Left lung (tissue), 10 donors: Measurements from ENCODE around the gene PLAGL1. TPM values are rescaled to one million over a fixed set of nuclear protein-coding genes. Genes with fewer than 3 reads are reported as not detected.
A peak's percentile ranks its signal among the peaks of the same experiment; 100 is the strongest.

Experiments
- ATAC-seq: fragments of 200-7000 bp; cut with Tn5 transposase; one replicate; pipeline ENCODE4 v1.9.1; 2020; ENCODE audit warnings: moderate library complexity
- DNase-seq, 4 donors: peaks; one replicate each; pipeline ENCODE4 v3.0.0-alpha.2; 2013 to 2020
- H3K27ac ChIP-seq, 2 donors: fragments of 200-600 bp; sonication (generic) in 1 of 2; one replicate each; pipeline versions ENCODE4 v1.5.0 to v1.8.0; 2020 to 2021
- H3K27me3 ChIP-seq, 2 donors: fragments of 200-600 bp; sonication (generic) in 1 of 2; one replicate each; pipeline versions ENCODE4 v1.5.0 to v1.8.0; 2020 to 2021
- H3K36me3 ChIP-seq, 2 donors: fragments of 200-600 bp; sonication (generic) in 1 of 2; one replicate each; pipeline versions ENCODE4 v1.5.0 to v1.8.0; 2020 to 2021
- H3K4me1 ChIP-seq, 2 donors: fragments of 200-600 bp; one replicate each; pipeline ENCODE4 v1.8.0; 2021
- H3K4me3 ChIP-seq, 2 donors: fragments of 200-600 bp; sonication (generic) in 1 of 2; one replicate each; pipeline versions ENCODE4 v1.5.0 to v1.8.0; 2020 to 2021; ENCODE audit warnings: mild to moderate bottlenecking in 1 of 2
- H3K9me3 ChIP-seq, 2 donors: fragments of 200-600 bp; sonication (generic) in 1 of 2; one replicate each; pipeline versions ENCODE4 v1.5.0 to v1.8.0; 2020 to 2021
- intact Hi-C, 2 donors: fragments of 100-400 bp; cut with DNase I; formaldehyde crosslinking; loops; one replicate each; pipeline versions ENCODE4 v1.11.2 to v1.14.2; 2022
- polyA plus RNA-seq, 6 donors: library from polyadenylated mRNA; unstranded; fragments of 120-200 nt; gene quantifications; one replicate each; pipeline ENCODE4 v1.2.1, GENCODE V29; 2013; ENCODE audit not compliant: insufficient read length in 6 of 6
- total RNA-seq, 2 donors: library from RNA; stranded (reverse); fragmentation: NEBNext Ultra II Directional; extraction: Animal tissue kit (Norgen Biotek cat#: 25700); gene quantifications; one replicate each; pipeline ENCODE4 v1.2.1, GENCODE V29; 2021
- TF ChIP-seq, protein P1 (sequence below), 2 donors: fragments of 200-600 bp; sonication (generic) in 1 of 2; IDR thresholded peaks; one replicate each; pipeline versions ENCODE4 v1.5.0 to v1.8.0; 2021; ENCODE audit warnings: antibody characterized with exemption in 2 of 2
- donor health status: DM: no; HTN: yes; CAD: no.
- donor health status: DM: no; HTN: no; CAD: no.

PLAGL1 gene
- total and polyA plus RNA-seq, 8 donors = 38.5 to 166 (median 137) TPM

DNA sequence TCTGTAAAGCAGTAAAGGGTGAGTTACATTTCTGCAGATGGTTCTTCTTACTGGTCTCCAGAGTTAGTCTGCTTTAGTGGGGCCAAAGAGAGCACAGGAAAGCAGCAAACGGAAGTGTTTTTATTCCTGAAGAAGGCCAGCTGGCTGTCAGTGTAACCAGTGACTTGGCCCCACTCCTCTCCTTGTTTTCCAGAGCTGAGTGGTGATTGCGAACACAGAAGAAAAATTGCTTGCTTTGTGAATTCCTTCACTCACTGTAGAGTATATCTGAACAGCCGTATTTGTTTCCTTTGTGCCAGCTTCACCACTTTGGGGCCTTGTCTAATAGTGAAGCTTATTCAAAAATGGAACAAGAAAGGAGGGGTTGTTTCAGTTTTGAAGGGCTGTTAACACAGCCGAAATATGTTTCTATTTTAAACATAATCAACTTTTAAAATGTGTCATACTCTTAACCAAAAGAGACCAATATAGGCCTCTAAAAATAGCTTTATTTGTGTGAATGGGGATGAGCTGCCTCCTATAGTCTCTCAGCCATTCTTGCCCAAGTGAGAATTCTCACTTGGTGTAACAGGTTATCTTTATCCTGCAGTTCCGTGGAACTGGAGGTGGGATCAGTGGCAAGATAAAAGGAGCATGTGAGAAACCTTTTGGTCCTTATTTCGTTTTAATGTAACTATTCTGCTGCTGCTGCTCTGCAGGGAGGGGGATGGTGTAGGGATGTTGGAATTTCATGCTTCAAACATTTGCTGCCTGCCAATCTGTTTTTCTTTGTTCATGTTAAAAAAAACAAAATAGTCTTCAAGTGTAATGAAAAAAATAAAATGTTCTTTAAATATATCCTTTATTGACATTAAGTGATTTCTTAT is 105.9 kb downstream of the PLAGL1 start:
- Histone ChIP-seq H3K9me3 (no peaks in the 10 kb centered on the region), H3K4me1 (peaks cover 4 to 5% of the 10 kb centered on the region in 2 donors), H3K27ac (peak overlapping the region; percentile 23 to 37), H3K4me3 (no peak overlapping the region), H3K36me3 (no peaks in the 10 kb centered on the region), H3K27me3 (no peaks in the 10 kb centered on the region)
- ATAC-seq (peak; percentile 85), DNase-seq (peak in 2 of 4 donors; percentile 83 to 91)
- TF ChIP-seq, protein P1, sequence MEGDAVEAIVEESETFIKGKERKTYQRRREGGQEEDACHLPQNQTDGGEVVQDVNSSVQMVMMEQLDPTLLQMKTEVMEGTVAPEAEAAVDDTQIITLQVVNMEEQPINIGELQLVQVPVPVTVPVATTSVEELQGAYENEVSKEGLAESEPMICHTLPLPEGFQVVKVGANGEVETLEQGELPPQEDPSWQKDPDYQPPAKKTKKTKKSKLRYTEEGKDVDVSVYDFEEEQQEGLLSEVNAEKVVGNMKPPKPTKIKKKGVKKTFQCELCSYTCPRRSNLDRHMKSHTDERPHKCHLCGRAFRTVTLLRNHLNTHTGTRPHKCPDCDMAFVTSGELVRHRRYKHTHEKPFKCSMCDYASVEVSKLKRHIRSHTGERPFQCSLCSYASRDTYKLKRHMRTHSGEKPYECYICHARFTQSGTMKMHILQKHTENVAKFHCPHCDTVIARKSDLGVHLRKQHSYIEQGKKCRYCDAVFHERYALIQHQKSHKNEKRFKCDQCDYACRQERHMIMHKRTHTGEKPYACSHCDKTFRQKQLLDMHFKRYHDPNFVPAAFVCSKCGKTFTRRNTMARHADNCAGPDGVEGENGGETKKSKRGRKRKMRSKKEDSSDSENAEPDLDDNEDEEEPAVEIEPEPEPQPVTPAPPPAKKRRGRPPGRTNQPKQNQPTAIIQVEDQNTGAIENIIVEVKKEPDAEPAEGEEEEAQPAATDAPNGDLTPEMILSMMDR (IDR thresholded peaks at IDR 0.05) = no peak
- intact Hi-C loops = no loop called here

DNA sequence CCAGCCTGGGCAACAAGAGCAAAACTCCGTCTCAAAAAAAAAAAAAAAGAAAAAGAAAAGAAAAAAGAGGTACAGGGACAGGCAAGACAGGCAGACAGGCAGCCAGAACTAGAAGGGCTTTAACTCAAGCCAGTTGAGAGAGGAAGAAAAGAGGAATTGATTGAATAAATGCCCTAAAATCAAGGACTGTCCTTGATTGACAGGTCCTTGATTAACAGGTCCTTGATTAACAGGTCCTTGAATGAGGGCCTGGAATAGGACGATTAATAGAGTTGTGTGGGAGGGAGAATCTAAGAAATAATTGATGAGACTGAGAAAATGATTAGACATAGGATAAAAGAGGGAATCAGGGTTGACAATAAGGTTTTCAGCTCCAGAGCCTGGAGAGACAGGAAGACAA is 107.7 kb downstream of the PLAGL1 start:
- no peak for ATAC-seq
- no peaks in the 10 kb centered on the region for H3K9me3 ChIP-seq
- TF ChIP-seq, protein P1 (IDR thresholded peaks at IDR 0.05) = no peak
- no peak overlapping the region for H3K27ac ChIP-seq
- H3K27me3 ChIP-seq = no peaks in the 10 kb centered on the region
- peaks cover 4 to 5% of the 10 kb centered on the region in 2 donors for H3K4me1 ChIP-seq
- no peak for DNase-seq
- intact Hi-C loops = no loop called here
- H3K36me3 ChIP-seq = no peaks in the 10 kb centered on the region
- H3K4me3 ChIP-seq = no peak overlapping the region

DNA sequence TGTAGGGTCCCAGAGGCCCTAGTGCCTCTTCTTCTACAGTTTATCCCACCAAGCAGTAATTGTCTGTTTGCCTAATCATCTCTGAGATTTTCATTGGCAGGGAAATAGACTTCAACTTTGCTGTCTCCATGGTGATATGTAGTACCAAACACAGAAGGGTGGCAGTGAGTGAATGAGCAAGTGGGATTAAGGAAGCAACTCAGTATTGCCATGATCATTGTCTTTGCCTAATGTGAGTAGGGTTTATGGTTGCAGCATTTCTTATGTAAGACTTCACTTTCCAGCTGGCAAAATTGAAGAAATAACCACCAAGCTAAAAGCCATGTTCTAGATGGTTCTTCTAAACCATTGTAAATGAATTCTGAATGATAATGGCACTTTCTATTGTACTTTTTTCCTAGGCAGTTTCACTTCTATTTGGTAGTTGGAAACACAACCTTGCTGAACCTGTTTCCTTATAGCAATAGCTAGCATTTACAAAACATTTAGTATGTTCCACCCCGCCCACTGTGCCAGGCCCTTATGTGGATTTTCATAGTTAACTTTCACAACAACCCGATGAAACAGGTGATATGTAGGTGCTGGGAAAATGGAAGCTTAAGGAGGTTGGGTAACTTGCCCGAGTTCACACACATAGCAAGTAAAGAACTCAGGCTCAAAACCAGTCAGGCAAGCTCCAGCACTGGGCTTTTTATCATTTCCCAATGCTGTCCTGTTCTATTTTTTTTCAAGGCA is 111.8 kb downstream of the PLAGL1 start:
- intact Hi-C loops = no loop called here
- DNase-seq (peak in 1 of 4 donors; percentile 28), ATAC-seq (peak; percentile 86)
- TF ChIP-seq, protein P1 (IDR thresholded peaks at IDR 0.05) = no peak
- H3K27me3 ChIP-seq = no peaks in the 10 kb centered on the region
- no peaks in the 10 kb centered on the region for H3K4me1 ChIP-seq
- H3K9me3 ChIP-seq = no peaks in the 10 kb centered on the region
- H3K27ac ChIP-seq = peak overlapping the region in 1 of 2 donors; percentile 7
- H3K36me3 ChIP-seq = no peaks in the 10 kb centered on the region
- no peak overlapping the region for H3K4me3 ChIP-seq

DNA sequence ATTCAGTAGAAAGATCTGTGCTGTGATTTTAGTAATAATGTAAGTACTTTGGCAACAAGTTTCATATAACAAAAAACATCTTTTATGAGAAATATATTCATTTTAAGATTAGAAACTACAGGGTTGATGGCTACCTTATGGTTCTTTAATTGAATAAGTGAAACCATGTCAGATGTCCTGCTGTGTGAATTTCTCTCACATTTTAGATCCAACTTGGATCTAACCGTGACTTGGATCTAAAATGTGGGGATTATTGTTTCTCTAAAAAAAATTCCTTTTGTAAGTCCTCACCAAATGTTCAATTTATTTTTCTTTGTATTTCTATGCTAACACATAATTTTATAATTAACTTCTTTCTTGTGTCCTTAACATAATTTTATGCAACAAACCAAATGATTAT is 113.4 kb downstream of the PLAGL1 start:
- Histone ChIP-seq H3K9me3 (no peaks in the 10 kb centered on the region), H3K4me3 (no peak overlapping the region), H3K4me1 (no peaks in the 10 kb centered on the region), H3K36me3 (no peaks in the 10 kb centered on the region), H3K27ac (no peak overlapping the region), H3K27me3 (no peaks in the 10 kb centered on the region)
- intact Hi-C loops = no loop called here
- ATAC-seq (no peak), DNase-seq (no peak)
- TF ChIP-seq, protein P1 (IDR thresholded peaks at IDR 0.05) = no peak

Other genes starting within 250 kb of the PLAGL1 start
- gene LTV1, start 164.9 kb downstream of the PLAGL1 start, total RNA-seq = 10 to 100 TPM; 16.1 to 24.2 TPM
- gene LTV1, start 164.9 kb downstream of the PLAGL1 start, polyA plus RNA-seq = 10 to 100 TPM; 37.6 to 47.5 (median 39.0) TPM
- gene ZC2HC1B, start 143.8 kb downstream of the PLAGL1 start, total RNA-seq = not detected
- not detected for gene ZC2HC1B, start 143.8 kb downstream of the PLAGL1 start, polyA plus RNA-seq
- 100 to 1,000 TPM; 118 to 130 TPM for gene SF3B5, start 87.3 kb upstream of the PLAGL1 start, total RNA-seq
- gene SF3B5, start 87.3 kb upstream of the PLAGL1 start, polyA plus RNA-seq = 100 to 1,000 TPM; 100 to 135 (median 116) TPM
- gene STX11, start 142.3 kb upstream of the PLAGL1 start, total RNA-seq = 10 to 100 TPM; 18.2 to 31.3 TPM
- gene STX11, start 142.3 kb upstream of the PLAGL1 start, polyA plus RNA-seq = 1 to 10 TPM; 1.8 to 2.6 (median 2.4) TPM